HepG2 (cell line): ENCODE data around the gene CRTC2. TPM values are rescaled to one million over a fixed set of nuclear protein-coding genes. Genes with fewer than 3 reads are reported as not detected.

ENCODE experiments used
- CREM ChIP-seq, 2 experiments: sonication (generic) in 1 of 2; formaldehyde crosslinking in 1 of 2; IDR thresholded peaks; 2 replicates each; pipeline versions ENCODE4 v1.4.0 to v1.6.1; 2016 to 2020; ENCODE audit warnings: antibody characterized with exemption in 1 of 2, mild to moderate bottlenecking in 1 of 2, missing genetic modification reagents in 1 of 2
- FOXK1 ChIP-seq: sonication (generic); formaldehyde crosslinking; IDR thresholded peaks from 2 replicates; pipeline ENCODE4 v1.4.0; 2020; ENCODE audit warnings: low read depth, missing genetic modification reagents, borderline replicate concordance
- IRX3 ChIP-seq: sonication (generic); formaldehyde crosslinking; IDR thresholded peaks from 2 replicates; pipeline ENCODE4 v1.8.1; 2023; ENCODE audit warnings: mild to moderate bottlenecking, low read depth, missing genetic modification reagents, borderline replicate concordance
- KDM2A ChIP-seq: sonication (generic); formaldehyde crosslinking; IDR thresholded peaks from 2 replicates; pipeline ENCODE4 v1.4.0; 2020; ENCODE audit warnings: low read depth, missing genetic modification reagents, borderline replicate concordance
- LBX2 ChIP-seq: sonication (generic); formaldehyde crosslinking; IDR thresholded peaks from 2 replicates; pipeline ENCODE4 v1.5.0; 2020; ENCODE audit warnings: missing genetic modification reagents, mild to moderate bottlenecking, borderline replicate concordance
- REL ChIP-seq: sonication (generic); formaldehyde crosslinking; conservative IDR thresholded peaks from 2 replicates; pipeline ENCODE4 v1.8.0; 2022; ENCODE audit warnings: mild to moderate bottlenecking, missing genetic modification reagents, moderate library complexity
- SKIL ChIP-seq: sonication (generic); formaldehyde crosslinking; IDR thresholded peaks from 2 replicates; pipeline ENCODE4 v1.8.0; 2022; ENCODE audit warnings: missing genetic modification reagents, mild to moderate bottlenecking, moderate library complexity, borderline replicate concordance
- SNRNP70 ChIP-seq: fragments of 200-400 bp; formaldehyde crosslinking; IDR thresholded peaks from 2 replicates; pipeline ENCODE4 v1.6.1; 2017; ENCODE audit warnings: mild to moderate bottlenecking, low read depth, low read length, moderate library complexity
- SRSF4 ChIP-seq: fragments of 200-400 bp; formaldehyde crosslinking; IDR thresholded peaks from one replicate; pipeline ENCODE4 v1.6.1; 2018; ENCODE audit warnings: mild to moderate bottlenecking, low read depth, low read length, moderate library complexity; ENCODE audit not compliant: poor library complexity, severe bottlenecking
- STAT5B ChIP-seq: sonication (generic); formaldehyde crosslinking; IDR thresholded peaks from 2 replicates; pipeline ENCODE4 v1.4.0; 2020; ENCODE audit warnings: missing genetic modification reagents
- ZKSCAN1 ChIP-seq: fragments of 150-350 bp; IDR thresholded peaks from 2 replicates; pipeline ENCODE4 v1.6.1; 2014; ENCODE audit warnings: low read length
- ZNF101 ChIP-seq: sonication (generic); formaldehyde crosslinking; IDR thresholded peaks from 2 replicates; pipeline ENCODE4 v1.4.0; 2020; ENCODE audit warnings: mild to moderate bottlenecking, low read depth, missing genetic modification reagents, borderline replicate concordance
- ZNF124 ChIP-seq: sonication (generic); formaldehyde crosslinking; IDR thresholded peaks from 2 replicates; pipeline ENCODE4 v1.4.0; 2020; ENCODE audit warnings: missing genetic modification reagents
- ZNF160 ChIP-seq: sonication (generic); formaldehyde crosslinking; IDR thresholded peaks from 2 replicates; pipeline ENCODE4 v1.8.0; 2022; ENCODE audit warnings: mild to moderate bottlenecking, inconsistent platforms, missing genetic modification reagents
- ZNF713 ChIP-seq: sonication (generic); formaldehyde crosslinking; IDR thresholded peaks from 2 replicates; pipeline ENCODE4 v1.4.0; 2020; ENCODE audit warnings: mild to moderate bottlenecking, missing genetic modification reagents
- ZNF773 ChIP-seq: sonication (generic); formaldehyde crosslinking; IDR thresholded peaks from 2 replicates; pipeline ENCODE4 v1.4.0; 2020; ENCODE audit warnings: missing genetic modification reagents, borderline replicate concordance
- polyA plus RNA-seq, 8 experiments: library from polyadenylated mRNA; depleted of rRNA in 3 of 8; stranded (reverse) in 7 of 8; unstranded in 1 of 8; fragments of >200 nt; fragmentation: Illumina TruSeq in 4 of 8; extraction: Trizol in 4 of 8; gene quantifications; 2 replicates each; pipeline versions ENCODE4 v1.2.1 to v1.2.3, GENCODE V29; 2011 to 2016; ENCODE audit warnings: low read depth in 4 of 8, missing spikeins in 1 of 8, mixed read lengths in 1 of 8; ENCODE audit not compliant: insufficient read depth in 1 of 8
- total RNA-seq, 5 experiments: library from RNA; depleted of rRNA; stranded (reverse); fragments of >200 nt; fragmentation: Illumina TruSeq; extraction: Trizol; gene quantifications; 2 replicates each; pipeline ENCODE4 v1.2.3, GENCODE V29; 2016; ENCODE audit warnings: low read depth in 1 of 5
- TF ChIP-seq, protein P1 (sequence below): IDR thresholded peaks from 2 replicates; pipeline ENCODE4 v1.6.1; 2016; ENCODE audit warnings: missing genetic modification reagents, missing compliant biosample characterization
- TF ChIP-seq, protein P2 (sequence below): sonication (generic); formaldehyde crosslinking; IDR thresholded peaks from 2 replicates; pipeline ENCODE4 v1.4.0; 2020; ENCODE audit warnings: missing genetic modification reagents
- TF ChIP-seq, protein P3 (sequence below), 2 experiments: sonication (generic) in 1 of 2; formaldehyde crosslinking in 1 of 2; IDR thresholded peaks; 2 replicates each; pipeline versions ENCODE4 v1.4.0 to v1.6.1; 2016 to 2020; ENCODE audit warnings: borderline replicate concordance in 1 of 2, low read depth in 1 of 2, mild to moderate bottlenecking in 1 of 2, missing genetic modification reagents in 1 of 2

Gene CRTC2
- total and polyA plus RNA-seq, 2 of the 13 experiments (the other 11 are each of a cell fraction or from before 2014, with no cell fraction given): 6.1 to 26.7 TPM

DNA sequence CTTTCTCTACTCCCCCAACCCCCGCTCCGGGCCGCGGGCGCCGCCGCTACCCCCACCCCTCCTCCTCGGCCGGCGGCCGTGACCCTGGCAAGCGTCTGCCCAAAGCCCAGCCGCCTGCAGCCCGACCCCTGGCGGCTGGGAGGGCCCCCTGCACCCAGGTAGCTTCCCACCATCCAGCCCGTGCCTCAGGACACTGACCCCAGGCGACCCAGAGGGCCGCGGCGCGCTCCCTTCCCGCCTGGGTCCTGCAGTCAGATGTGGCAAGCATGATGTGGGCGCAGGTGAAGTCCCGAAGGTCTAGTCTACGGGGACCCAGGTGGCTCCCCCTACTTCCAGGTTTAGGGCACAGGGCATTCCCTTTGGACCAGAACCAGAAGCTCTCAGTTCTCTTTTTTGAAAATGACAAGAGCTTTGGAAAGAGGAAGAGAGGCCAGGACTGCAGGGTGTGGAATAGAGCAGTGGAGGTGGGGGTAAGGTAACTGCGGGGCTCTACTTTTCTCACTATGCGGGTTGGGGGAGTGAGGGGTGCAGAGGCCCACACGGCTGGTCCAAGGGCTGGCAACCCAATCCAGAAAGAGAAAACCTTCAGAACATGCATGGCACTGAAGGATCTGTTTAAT is 11.7 kb downstream of the CRTC2 start, which contains the start of gene DENND4B (continued):
- TF ChIP-seq, protein P1, sequence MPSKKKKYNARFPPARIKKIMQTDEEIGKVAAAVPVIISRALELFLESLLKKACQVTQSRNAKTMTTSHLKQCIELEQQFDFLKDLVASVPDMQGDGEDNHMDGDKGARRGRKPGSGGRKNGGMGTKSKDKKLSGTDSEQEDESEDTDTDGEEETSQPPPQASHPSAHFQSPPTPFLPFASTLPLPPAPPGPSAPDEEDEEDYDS: 0 out of 2 replicates have a peak, but pooled peaks have one; percentile 24
- TF ChIP-seq FOXK1 (CRISPR knock-in tag) (peak; percentile 49; the same call in 1 of the 2 replicates), LBX2 (CRISPR knock-in tag) (no peak), ZNF773 (CRISPR knock-in tag) (no peak), CREM (IDR thresholded peaks at IDR 0.05) (no peak), CREM (CRISPR knock-in tag; IDR thresholded peaks at IDR 0.05) (no peak), REL (CRISPR knock-in tag) (0 out of 2 replicates have a peak, but pooled peaks have one; percentile 24), IRX3 (CRISPR knock-in tag) (no peak), STAT5B (CRISPR knock-in tag) (no peak), SRSF4 (no peak), SKIL (peak; percentile 62; the same call in 1 of the 2 replicates), ZNF160 (CRISPR knock-in tag) (peak; percentile 32; the same call in 1 of the 2 replicates), ZNF124 (peak; percentile 63; the same call in 1 of the 2 replicates), KDM2A (CRISPR knock-in tag) (peak; percentile 92), ZKSCAN1 (no peak), ZNF101 (CRISPR knock-in tag) (no peak), ZNF713 (no peak), SNRNP70 (no peak)
- TF ChIP-seq, protein P2, sequence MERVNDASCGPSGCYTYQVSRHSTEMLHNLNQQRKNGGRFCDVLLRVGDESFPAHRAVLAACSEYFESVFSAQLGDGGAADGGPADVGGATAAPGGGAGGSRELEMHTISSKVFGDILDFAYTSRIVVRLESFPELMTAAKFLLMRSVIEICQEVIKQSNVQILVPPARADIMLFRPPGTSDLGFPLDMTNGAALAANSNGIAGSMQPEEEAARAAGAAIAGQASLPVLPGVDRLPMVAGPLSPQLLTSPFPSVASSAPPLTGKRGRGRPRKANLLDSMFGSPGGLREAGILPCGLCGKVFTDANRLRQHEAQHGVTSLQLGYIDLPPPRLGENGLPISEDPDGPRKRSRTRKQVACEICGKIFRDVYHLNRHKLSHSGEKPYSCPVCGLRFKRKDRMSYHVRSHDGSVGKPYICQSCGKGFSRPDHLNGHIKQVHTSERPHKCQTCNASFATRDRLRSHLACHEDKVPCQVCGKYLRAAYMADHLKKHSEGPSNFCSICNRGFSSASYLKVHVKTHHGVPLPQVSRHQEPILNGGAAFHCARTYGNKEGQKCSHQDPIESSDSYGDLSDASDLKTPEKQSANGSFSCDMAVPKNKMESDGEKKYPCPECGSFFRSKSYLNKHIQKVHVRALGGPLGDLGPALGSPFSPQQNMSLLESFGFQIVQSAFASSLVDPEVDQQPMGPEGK: peak; percentile 60
- TF ChIP-seq, protein P3, sequence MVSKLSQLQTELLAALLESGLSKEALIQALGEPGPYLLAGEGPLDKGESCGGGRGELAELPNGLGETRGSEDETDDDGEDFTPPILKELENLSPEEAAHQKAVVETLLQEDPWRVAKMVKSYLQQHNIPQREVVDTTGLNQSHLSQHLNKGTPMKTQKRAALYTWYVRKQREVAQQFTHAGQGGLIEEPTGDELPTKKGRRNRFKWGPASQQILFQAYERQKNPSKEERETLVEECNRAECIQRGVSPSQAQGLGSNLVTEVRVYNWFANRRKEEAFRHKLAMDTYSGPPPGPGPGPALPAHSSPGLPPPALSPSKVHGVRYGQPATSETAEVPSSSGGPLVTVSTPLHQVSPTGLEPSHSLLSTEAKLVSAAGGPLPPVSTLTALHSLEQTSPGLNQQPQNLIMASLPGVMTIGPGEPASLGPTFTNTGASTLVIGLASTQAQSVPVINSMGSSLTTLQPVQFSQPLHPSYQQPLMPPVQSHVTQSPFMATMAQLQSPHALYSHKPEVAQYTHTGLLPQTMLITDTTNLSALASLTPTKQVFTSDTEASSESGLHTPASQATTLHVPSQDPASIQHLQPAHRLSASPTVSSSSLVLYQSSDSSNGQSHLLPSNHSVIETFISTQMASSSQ (IDR thresholded peaks at IDR 0.05; ENCODE audit: low read depth): no peak
- TF ChIP-seq, protein P3 (CRISPR knock-in tag; IDR thresholded peaks at IDR 0.05; ENCODE audit: borderline replicate concordance): no peak; the same call in 1 of the 2 replicates
